ENCODE data around the gene MMS19. TPM values are rescaled to one million over a fixed set of nuclear protein-coding genes. Genes with fewer than 3 reads are reported as not detected.

MMS19 gene
- total RNA-seq, 1 experiment from 2014 or later = 60.5 TPM

DNA sequence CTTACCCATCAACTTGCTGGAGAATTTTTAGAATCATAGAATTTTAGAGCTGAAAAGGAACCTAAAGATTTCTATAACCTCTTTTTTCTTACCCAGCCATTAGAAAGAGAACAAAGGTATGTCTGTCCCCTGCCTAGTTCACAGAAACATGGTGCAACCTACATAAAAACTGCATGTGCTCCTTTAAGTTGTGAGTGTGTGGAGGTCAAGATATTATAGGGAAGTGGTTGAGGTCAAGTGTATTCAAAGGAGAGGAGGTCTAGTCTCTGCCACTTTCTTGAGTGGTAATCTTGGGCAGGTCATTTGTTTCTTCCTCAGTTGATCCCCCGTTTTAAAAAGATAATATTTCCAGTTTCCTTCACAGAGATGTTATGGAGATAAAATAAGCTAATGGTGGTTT, 6.9 kb upstream of the MMS19 start:
- H3K36me3 ChIP-seq = no peaks in the 10 kb centered on the region
- no peak for DNase-seq (ENCODE audit: low read depth in 1 of 2, low spot score in 2 of 2)
- no peak overlapping the region for H3K4me3 ChIP-seq
- H3K27ac ChIP-seq = no peak overlapping the region
- peaks cover under 1% of the 10 kb centered on the region; the same call in 1 of the 2 replicates for H3K4me1 ChIP-seq (replicated peaks)
- H3K27me3 ChIP-seq (replicated peaks) = no peaks in the 10 kb centered on the region
- no peaks in the 10 kb centered on the region for H3K9me3 ChIP-seq (replicated peaks)

DNA sequence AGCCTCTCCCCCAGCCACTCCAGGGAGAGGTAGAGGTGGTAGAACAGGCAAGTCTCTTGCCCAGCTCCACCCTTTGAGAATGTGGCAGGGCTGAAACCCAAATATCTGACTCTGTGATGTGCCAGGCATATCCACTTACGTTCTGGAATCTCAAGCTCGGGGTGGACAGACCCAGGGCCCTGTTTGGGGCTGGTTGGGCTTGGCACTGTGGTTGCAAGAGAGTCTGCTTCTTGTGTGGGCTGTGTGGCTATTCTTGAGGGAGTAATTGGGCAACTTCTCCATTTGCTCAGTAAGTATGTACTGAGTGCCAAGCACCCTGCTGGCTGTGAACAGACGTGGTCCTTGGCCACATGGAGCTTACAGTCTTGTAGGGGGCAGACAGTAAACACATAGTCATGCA, 5.2 kb upstream of the MMS19 start:
- no peaks in the 10 kb centered on the region for H3K27me3 ChIP-seq (replicated peaks)
- H3K4me1 ChIP-seq (replicated peaks) = peaks cover 5% of the 10 kb centered on the region; the same call in 1 of the 2 replicates
- 0 out of 2 replicates have a peak, but pooled peaks cover 6% of the 10 kb centered on the region for H3K36me3 ChIP-seq
- DNase-seq (ENCODE audit: low read depth in 1 of 2, low spot score in 2 of 2) = no peak
- H3K9me3 ChIP-seq (replicated peaks) = no peaks in the 10 kb centered on the region
- no peak overlapping the region for H3K4me3 ChIP-seq
- H3K27ac ChIP-seq = no peak overlapping the region

DNA sequence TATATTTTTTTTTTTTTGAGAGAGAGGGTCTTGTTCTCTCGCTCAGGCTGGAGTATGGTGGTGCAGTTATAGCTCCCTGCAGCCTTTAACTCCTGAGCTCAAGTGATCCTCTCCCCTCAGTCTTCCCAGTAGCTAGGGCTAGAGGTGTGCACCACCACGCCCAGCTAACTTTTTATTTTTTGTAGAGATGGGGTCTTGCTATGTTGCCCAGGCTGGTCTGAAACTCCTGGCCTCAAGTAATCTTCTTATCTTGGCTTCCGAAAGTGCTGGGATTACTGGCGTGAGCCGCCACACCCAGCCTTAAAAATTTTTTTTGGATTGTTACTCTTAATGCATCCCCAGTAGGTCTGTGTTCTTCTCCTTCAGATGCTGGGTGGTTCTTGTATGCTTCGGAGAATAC, 4.7 kb upstream of the MMS19 start:
- H3K36me3 ChIP-seq = 0 out of 2 replicates have a peak, but pooled peaks cover 6% of the 10 kb centered on the region
- no peaks in the 10 kb centered on the region for H3K9me3 ChIP-seq (replicated peaks)
- no peak overlapping the region for H3K27ac ChIP-seq
- no peak overlapping the region for H3K4me3 ChIP-seq
- peaks cover 5% of the 10 kb centered on the region; the same call in 1 of the 2 replicates for H3K4me1 ChIP-seq (replicated peaks)
- no peaks in the 10 kb centered on the region for H3K27me3 ChIP-seq (replicated peaks)
- DNase-seq (ENCODE audit: low read depth in 1 of 2, low spot score in 2 of 2) = no peak

DNA sequence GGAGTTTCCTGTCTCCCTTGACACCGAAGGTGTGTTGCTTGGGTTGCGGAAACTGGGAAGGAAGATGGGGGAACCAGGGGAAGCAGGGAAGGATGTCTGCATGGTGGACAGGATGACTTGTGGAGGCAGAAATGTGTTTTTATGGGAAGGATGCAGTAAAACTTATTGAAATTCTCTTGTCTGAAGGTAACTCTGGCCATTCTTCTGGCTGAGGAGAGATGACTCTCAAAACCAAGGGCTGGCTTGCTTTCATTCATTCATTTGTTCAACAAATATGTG, 2.0 kb upstream of the MMS19 start:
- no peak for DNase-seq (ENCODE audit: low read depth in 1 of 2, low spot score in 2 of 2)
- H3K36me3 ChIP-seq = 0 out of 2 replicates have a peak, but pooled peaks cover 12% of the 10 kb centered on the region
- no peak overlapping the region for H3K27ac ChIP-seq
- no peaks in the 10 kb centered on the region for H3K9me3 ChIP-seq (replicated peaks)
- H3K4me3 ChIP-seq = no peak overlapping the region; the same call in 1 of the 2 replicates
- peaks cover 9% of the 10 kb centered on the region; the same call in 1 of the 2 replicates for H3K4me1 ChIP-seq (replicated peaks)
- H3K27me3 ChIP-seq (replicated peaks) = no peaks in the 10 kb centered on the region

DNA sequence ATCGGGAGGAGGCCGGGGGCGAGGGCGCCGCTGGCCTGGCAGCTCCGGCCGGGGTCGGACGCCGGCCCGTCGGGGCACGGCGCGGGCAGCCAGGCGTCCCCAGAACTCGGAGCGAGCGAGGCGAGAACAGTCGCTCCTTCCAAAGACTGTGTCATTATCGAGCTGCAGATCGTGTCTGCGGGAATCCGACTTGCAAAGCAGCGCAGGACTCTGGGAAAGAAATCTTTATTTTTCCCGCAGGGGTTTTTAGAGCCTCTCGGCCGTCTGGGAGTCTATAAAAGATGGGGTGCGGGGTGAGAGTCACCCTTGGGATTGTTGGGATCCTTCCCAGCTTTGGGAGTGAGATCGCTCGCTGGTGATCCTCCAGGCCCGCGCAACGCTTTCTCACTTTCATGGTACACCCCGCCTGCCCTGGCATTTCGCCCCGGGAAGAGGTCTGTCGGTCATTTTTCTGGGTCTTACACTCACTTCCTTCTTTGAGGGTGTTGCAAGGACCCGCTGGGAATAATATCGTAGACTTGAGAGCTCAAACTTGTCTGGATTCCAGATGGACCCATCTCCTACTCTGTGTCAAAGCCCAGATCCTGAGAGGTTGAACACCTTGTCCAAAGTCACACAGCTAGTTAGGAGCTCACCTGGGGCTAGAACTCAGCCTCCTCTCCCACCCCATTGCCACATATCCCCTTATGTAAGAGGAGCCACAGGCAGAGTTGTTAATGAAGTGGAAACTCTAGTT, 1.5 kb upstream of the MMS19 start:
- Histone ChIP-seq H3K4me1 (replicated peaks) (peaks cover 9% of the 10 kb centered on the region; the same call in 1 of the 2 replicates), H3K4me3 (peak overlapping the region; percentile 73), H3K27ac (no peak overlapping the region), H3K27me3 (replicated peaks) (no peaks in the 10 kb centered on the region), H3K36me3 (0 out of 2 replicates have a peak, but pooled peaks cover 12% of the 10 kb centered on the region), H3K9me3 (replicated peaks) (no peaks in the 10 kb centered on the region)
- peak in 1 of 2 experiments; percentile 32 for DNase-seq (ENCODE audit: low read depth in 1 of 2, low spot score in 2 of 2)

DNA sequence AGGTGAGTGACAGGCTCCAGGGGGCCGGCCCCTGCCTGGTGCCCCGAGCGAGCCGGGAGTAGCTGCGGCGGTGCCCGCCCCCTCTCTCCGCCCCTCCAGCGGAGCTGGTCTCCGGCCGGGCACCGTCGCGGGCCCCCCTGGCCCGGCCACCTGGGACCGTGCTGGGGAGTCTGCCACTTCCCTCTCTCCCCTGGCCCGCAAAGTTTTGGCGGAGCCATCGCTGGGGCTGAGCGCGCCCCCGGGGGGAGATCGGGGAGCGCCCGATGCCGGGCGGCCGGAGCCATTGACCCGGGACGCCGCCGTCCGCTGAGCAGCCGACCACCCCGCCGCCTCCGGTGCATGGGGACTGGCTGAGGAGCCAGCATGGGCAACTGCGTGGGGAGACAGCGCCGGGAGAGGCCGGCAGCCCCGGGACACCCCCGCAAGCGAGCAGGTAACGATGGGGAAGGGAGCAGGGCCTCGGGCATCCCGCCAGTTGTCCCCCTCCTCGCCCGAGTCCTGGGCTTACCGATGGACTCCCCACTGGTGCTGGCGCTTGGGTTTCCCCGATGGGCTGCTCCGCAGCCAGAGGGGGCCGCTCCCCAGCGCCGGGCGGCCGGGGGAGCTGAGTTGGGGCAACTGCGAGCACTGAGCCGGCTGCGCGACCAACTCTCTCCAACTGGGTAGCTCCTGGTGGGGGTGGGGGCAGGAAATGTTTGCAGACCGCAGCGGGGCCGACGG, 779 bp upstream of the MMS19 start, which contains the start of gene UBTD1:
Gene UBTD1, plus strand, starts transcription at position 84 of the 720 bp plus-strand sequence. Its CDS starts 280 bp downstream, at position 364.
- Histone ChIP-seq H3K36me3 (0 out of 2 replicates have a peak, but pooled peaks cover 12% of the 10 kb centered on the region), H3K27me3 (replicated peaks) (no peaks in the 10 kb centered on the region), H3K4me3 (peak within 1 kb of the TSS; percentile 73), H3K9me3 (replicated peaks) (no peaks in the 10 kb centered on the region), H3K4me1 (replicated peaks) (peaks cover 9% of the 10 kb centered on the region; the same call in 1 of the 2 replicates), H3K27ac (peak within 1 kb of the TSS; percentile 14)
- DNase-seq (ENCODE audit: low read depth in 1 of 2, low spot score in 2 of 2) = peak in 1 of 2 experiments; percentile 60

DNA sequence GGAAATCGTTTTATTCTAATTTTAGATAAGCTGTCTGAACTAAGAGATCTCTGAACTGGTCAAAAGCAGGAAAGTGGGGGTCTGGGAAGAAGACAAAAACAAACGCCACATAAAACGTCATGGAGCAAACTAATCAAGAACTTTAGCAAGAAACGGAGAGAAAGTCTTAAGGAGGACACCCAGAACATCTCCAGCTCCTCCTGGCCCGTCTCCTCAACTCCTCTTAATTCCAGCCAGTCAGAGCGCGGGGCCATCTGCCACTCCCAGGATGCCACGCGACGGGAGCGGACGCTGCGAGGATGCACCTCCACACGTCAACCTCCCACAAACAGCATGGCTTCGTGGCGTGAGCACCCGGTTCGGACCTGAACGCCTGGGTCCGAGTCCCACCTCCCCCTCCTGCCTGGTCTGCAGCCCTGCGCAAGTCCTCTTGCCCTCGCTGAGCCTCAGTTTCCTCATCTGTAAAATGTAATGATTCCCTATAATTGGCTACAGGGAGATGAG, 598 bp downstream of the MMS19 start:
- peaks cover 9% of the 10 kb centered on the region; the same call in 1 of the 2 replicates for H3K4me1 ChIP-seq (replicated peaks)
- peak; percentile 71 to 85 for DNase-seq (ENCODE audit: low read depth in 1 of 2, low spot score in 2 of 2)
- H3K4me3 ChIP-seq = peak overlapping the region; percentile 73
- H3K9me3 ChIP-seq (replicated peaks) = no peaks in the 10 kb centered on the region
- H3K36me3 ChIP-seq = 0 out of 2 replicates have a peak, but pooled peaks cover 18% of the 10 kb centered on the region
- H3K27me3 ChIP-seq (replicated peaks) = no peaks in the 10 kb centered on the region
- peak overlapping the region; percentile 14 for H3K27ac ChIP-seq

DNA sequence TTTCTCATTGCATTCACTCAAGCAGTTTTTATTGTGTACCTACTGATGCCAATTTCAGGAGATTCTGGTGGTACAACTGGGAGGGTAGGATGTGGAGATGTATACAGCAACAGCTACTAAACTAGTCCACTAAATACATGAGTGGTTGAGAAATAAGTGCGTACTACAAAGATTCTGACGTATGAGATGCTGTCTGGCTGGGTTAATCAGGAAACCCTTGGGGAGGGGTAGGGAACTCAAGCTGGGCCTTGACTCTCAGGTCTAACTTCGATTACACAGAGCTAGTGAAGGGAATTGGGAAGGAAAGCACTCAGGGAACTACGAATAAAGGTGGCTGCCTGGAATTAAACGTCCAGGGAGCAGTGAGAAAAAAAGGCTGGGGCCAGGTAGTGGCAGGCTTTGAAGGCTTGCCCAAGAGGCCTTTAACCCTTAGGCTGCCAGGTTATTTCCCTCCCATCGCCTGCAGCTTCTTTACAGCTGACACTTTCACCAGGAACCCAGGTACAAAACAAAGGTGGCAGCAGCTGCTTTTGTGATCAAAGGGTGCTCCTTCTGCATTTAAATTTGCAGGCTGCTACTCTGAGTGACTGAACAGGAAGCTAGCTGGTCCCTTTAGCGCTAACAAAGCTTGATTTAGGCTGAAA, 3.2 kb downstream of the MMS19 start:
- Histone ChIP-seq H3K4me3 (no peak overlapping the region), H3K9me3 (replicated peaks) (no peaks in the 10 kb centered on the region), H3K27me3 (replicated peaks) (no peaks in the 10 kb centered on the region), H3K36me3 (0 out of 2 replicates have a peak, but pooled peaks cover 18% of the 10 kb centered on the region), H3K4me1 (replicated peaks) (peaks cover 7% of the 10 kb centered on the region; the same call in 1 of the 2 replicates), H3K27ac (no peak overlapping the region)
- DNase-seq (ENCODE audit: low read depth in 1 of 2, low spot score in 2 of 2) = no peak

DNA sequence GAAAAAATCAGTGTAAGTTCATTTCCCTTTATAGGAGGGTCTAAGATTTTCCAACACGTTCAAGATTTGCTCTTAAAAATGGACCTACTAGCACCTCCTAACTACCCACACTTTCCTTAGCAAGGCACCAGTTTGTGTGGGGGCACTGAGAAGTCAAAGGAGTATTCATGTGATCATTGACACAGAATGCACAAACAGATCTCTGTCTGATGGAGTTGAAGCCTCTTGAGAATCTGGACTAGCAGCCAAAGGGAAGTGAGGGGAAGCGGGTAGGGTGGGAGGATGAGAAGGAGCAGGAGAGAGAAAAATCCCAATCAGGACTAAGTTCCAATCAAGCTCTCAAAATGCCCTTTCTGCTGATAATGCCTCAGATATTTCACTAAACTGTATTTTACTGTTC, 4.1 kb downstream of the MMS19 start:
- Histone ChIP-seq H3K27ac (no peak overlapping the region), H3K4me1 (replicated peaks) (peaks cover 4% of the 10 kb centered on the region; the same call in 1 of the 2 replicates), H3K36me3 (0 out of 2 replicates have a peak, but pooled peaks cover 15% of the 10 kb centered on the region), H3K4me3 (no peak overlapping the region), H3K27me3 (replicated peaks) (no peaks in the 10 kb centered on the region), H3K9me3 (replicated peaks) (no peaks in the 10 kb centered on the region)
- no peak for DNase-seq (ENCODE audit: low read depth in 1 of 2, low spot score in 2 of 2)

DNA sequence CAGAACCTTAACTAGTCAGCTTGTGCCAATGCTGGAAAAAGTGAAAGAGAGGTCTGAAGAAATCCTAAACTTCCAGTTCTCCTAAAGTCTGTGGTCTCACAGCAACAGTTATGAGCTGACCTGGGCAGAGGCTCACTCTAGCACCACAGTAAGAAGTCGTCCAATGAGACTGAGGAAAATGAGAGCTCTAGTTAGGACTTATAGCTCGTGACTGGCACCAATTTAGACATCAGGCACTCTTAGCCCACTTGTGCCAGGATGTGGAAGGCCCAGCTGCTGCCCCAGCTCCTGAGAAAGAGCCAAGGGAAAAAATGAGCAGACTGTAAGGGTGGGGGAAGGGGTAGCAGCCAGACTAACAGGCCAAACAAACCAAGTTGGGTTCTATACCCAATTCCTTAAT, 7.6 kb downstream of the MMS19 start:
- no peak overlapping the region for H3K27ac ChIP-seq

DNA sequence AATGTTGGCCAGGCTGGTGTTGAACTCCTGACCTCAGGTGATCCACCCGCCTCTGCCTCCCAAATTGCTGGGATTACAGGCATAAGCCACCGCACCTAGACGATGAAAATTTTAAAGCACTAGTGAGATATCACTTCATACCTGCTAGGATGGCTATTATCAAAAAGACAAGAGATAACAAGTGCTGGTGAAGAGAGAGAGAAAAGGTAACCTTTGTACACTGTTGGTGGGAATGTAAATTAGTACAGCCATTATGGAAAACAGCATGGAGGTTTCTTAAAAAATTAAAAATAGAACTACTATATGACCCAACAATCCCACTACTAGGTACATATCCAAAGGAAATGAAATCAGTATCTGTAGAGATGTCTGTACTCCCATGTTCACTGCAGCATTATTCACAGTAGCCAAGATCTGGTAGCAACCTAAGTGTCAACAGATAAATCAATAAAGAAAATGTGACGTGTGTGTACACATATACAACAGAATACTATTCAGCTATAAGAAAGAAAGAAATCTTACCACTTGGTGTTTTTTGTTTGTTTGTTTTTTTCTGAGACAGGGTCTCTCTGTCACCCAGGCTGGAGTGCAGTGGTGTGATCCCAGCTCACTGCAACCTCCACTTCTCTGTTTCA, 12.5 kb downstream of the MMS19 start:
- Histone ChIP-seq H3K27me3 (replicated peaks) (no peaks in the 10 kb centered on the region), H3K27ac (no peak overlapping the region), H3K36me3 (peaks cover 34% of the 10 kb centered on the region), H3K4me1 (replicated peaks) (peaks cover 5% of the 10 kb centered on the region; the same call in 1 of the 2 replicates), H3K4me3 (no peak overlapping the region), H3K9me3 (replicated peaks) (no peaks in the 10 kb centered on the region)
- no peak for DNase-seq (ENCODE audit: low read depth in 1 of 2, low spot score in 2 of 2)

More for the DNA sequence above, 7.6 kb downstream of the MMS19 start:
- no peaks in the 10 kb centered on the region for H3K4me1 ChIP-seq (replicated peaks)
- H3K4me3 ChIP-seq = no peak overlapping the region
- DNase-seq (ENCODE audit: low read depth in 1 of 2, low spot score in 2 of 2) = no peak
- H3K9me3 ChIP-seq (replicated peaks) = no peaks in the 10 kb centered on the region
- peaks cover 16% of the 10 kb centered on the region; the same call in 1 of the 2 replicates for H3K36me3 ChIP-seq
- no peaks in the 10 kb centered on the region for H3K27me3 ChIP-seq (replicated peaks)

DNA sequence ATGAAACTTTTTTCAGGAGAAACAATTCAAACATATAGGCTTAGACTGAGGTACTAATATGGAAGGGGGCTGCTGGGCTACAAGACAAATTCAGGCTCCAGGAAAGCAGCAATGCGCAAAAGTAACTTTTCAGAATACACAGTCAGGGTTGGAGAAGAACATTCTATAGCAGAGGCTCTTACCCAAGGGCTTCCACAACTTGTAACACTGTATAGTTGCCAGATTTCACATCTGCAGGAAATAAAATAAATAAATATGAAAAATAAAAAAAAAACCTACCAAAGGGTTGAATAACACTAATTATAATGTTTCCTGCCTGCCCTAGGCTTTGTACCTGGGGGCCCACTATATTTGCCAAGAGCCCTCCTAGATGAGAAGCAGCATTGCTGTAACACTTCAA, 14.3 kb downstream of the MMS19 start:
- no peaks in the 10 kb centered on the region for H3K27me3 ChIP-seq (replicated peaks)
- no peak overlapping the region for H3K4me3 ChIP-seq
- no peak for DNase-seq (ENCODE audit: low read depth in 1 of 2, low spot score in 2 of 2)
- H3K9me3 ChIP-seq (replicated peaks) = no peaks in the 10 kb centered on the region
- peaks cover 10% of the 10 kb centered on the region; the same call in 1 of the 2 replicates for H3K4me1 ChIP-seq (replicated peaks)
- peaks cover 51% of the 10 kb centered on the region for H3K36me3 ChIP-seq
- no peak overlapping the region for H3K27ac ChIP-seq

DNA sequence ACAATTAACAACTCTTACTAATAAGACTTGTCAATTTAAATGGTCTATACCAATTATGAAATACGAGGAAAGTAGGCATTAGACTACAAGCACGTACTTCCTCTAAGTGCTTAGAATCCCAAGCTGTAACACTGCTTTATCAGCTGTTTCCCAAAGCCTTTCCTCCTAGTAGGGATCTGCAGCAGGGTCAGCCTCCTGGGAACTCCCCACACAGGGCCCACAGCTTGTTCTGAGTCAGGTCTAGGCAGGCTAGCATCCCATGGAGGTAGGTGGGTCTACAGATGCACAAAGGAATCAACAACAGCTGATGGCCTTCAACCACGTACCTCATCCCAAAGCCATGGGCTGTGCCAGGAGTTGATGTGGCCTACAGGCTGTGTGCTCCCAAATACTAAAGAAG, 14.7 kb downstream of the MMS19 start:
- no peaks in the 10 kb centered on the region for H3K9me3 ChIP-seq (replicated peaks)
- no peak overlapping the region for H3K27ac ChIP-seq
- no peak overlapping the region for H3K4me3 ChIP-seq
- no peak for DNase-seq (ENCODE audit: low read depth in 1 of 2, low spot score in 2 of 2)
- peaks cover 10% of the 10 kb centered on the region; the same call in 1 of the 2 replicates for H3K4me1 ChIP-seq (replicated peaks)
- no peaks in the 10 kb centered on the region for H3K27me3 ChIP-seq (replicated peaks)
- peaks cover 55% of the 10 kb centered on the region for H3K36me3 ChIP-seq

All from SJSA1 (cell line).